ENCODE measurements around the gene TSPAN17. TPM values are rescaled to one million over a fixed set of nuclear protein-coding genes. Genes with fewer than 3 reads are reported as not detected.
A peak's percentile ranks its signal among the peaks of the same experiment; 100 is the strongest.

The TSPAN17 gene
- total RNA-seq, 2 experiments from 2014 or later, result 24.6 to 26.3 TPM

GRCh38 chr5:176651472-176651980 is 4.2 kb downstream of the TSPAN17 start:
- ChIA-PET CTCF (interaction anchor here (2.9 kb wide), 1 partner anchor 9 kb away, joined by 15 read pairs; no protein-coding TSS in a partner anchor), POLR2A (interaction anchor here (1.0 to 1.3 kb wide), 3 partner anchors 7 to 247 kb away, joined by 3 to 5 read pairs (median 4); no protein-coding TSS in a partner anchor)
- Mint-ChIP-seq H3K4me3 (no peak overlapping the region), H3K36me3 (ENCODE audit: low read depth) (peaks cover 11% of the 10 kb centered on the region), H3K27ac (no peak overlapping the region), H3K4me1 (ENCODE audit: low read depth) (peaks cover 71% of the 10 kb centered on the region), H3K9me3 (no peaks in the 10 kb centered on the region), H3K27me3 (no peaks in the 10 kb centered on the region)
- ATAC-seq, result no peak
- DNase-seq, result no peak
- intact Hi-C loops (cut with micrococcal nuclease), result no loop called here
- TF ChIP-seq CTCF (IDR thresholded peaks at IDR 0.05), result no peak

- POLR2A ChIA-PET, result interaction anchor here (0.9 to 1.3 kb wide), 2 partner anchors 8 to 47 kb away, joined by 3 to 4 read pairs; no protein-coding TSS in a partner anchor
- H3K27me3 Mint-ChIP-seq, result no peaks in the 10 kb centered on the region
- H3K36me3 Mint-ChIP-seq (ENCODE audit: low read depth), result peaks cover 11% of the 10 kb centered on the region
- TF ChIP-seq CTCF (IDR thresholded peaks at IDR 0.05), result no peak
- no peak overlapping the region for H3K4me3 Mint-ChIP-seq
- intact Hi-C loops (cut with micrococcal nuclease), result no loop called here
- no peaks in the 10 kb centered on the region for H3K9me3 Mint-ChIP-seq
- no peak overlapping the region for H3K27ac Mint-ChIP-seq
- ATAC-seq, result no peak
- DNase-seq, result no peak
- peaks cover 66% of the 10 kb centered on the region for H3K4me1 Mint-ChIP-seq (ENCODE audit: low read depth)
- CTCF ChIA-PET, result interaction anchor here (2.9 kb wide), 1 partner anchor 9 kb away, joined by 15 read pairs; no protein-coding TSS in a partner anchor
These were observed 4.9 kb downstream of the TSPAN17 start for GRCh38 chr5:176652136-176652535.

- H3K9me3 Mint-ChIP-seq, result no peaks in the 10 kb centered on the region
- TF ChIP-seq CTCF (IDR thresholded peaks at IDR 0.05), result no peak
- POLR2A ChIA-PET, result interaction anchor here (0.6 to 1.3 kb wide), 5 partner anchors 11 to 366 kb away, joined by 3 to 4 read pairs (median 3); partner anchors contain the start of gene NOP16
- ATAC-seq, result peak; percentile 81
- peak overlapping the region; percentile 15 for H3K4me3 Mint-ChIP-seq
- intact Hi-C loops (cut with micrococcal nuclease), result no loop called here
- H3K36me3 Mint-ChIP-seq (ENCODE audit: low read depth), result peaks cover 13% of the 10 kb centered on the region
- peaks cover 71% of the 10 kb centered on the region for H3K4me1 Mint-ChIP-seq (ENCODE audit: low read depth)
- peak; percentile 93 for DNase-seq
- peak overlapping the region; percentile 68 for H3K27ac Mint-ChIP-seq
- CTCF ChIA-PET, result interaction anchor here (0.6 to 1.6 kb wide), 3 partner anchors 23 to 579 kb away, joined by 3 read pairs; partner anchors contain the start of gene EIF4E1B
- H3K27me3 Mint-ChIP-seq, result no peaks in the 10 kb centered on the region
These were observed 6.4 kb downstream of the TSPAN17 start for GRCh38 chr5:176653401-176654385.

- no peak for ATAC-seq
- DNase-seq, result peak; percentile 36
- POLR2A ChIA-PET, result interaction anchor here (1.4 kb wide), 1 partner anchor 8 kb away, joined by 4 read pairs; the partner anchor contains the start of gene TSPAN17
- H3K27ac Mint-ChIP-seq, result no peak overlapping the region
- H3K4me3 Mint-ChIP-seq, result no peak overlapping the region
- CTCF ChIA-PET, result interaction anchor here (1.6 kb wide), 1 partner anchor 24 kb away, joined by 3 read pairs; the partner anchor contains the start of gene EIF4E1B
- peaks cover 74% of the 10 kb centered on the region for H3K4me1 Mint-ChIP-seq (ENCODE audit: low read depth)
- peaks cover 13% of the 10 kb centered on the region for H3K36me3 Mint-ChIP-seq (ENCODE audit: low read depth)
- intact Hi-C loops (cut with micrococcal nuclease), result no loop called here
- H3K27me3 Mint-ChIP-seq, result no peaks in the 10 kb centered on the region
- no peaks in the 10 kb centered on the region for H3K9me3 Mint-ChIP-seq
- TF ChIP-seq CTCF (IDR thresholded peaks at IDR 0.05), result no peak
These were observed 7.6 kb downstream of the TSPAN17 start for GRCh38 chr5:176654856-176655255.

Measured in activated CD8-positive, alpha-beta T cell treated with anti-CD3 and anti-CD28 coated beads for 36 hours (primary cell).